HCT116 (cell line): Measurements from ENCODE around the gene SUN2. TPM values are rescaled to one million over a fixed set of nuclear protein-coding genes. Genes with fewer than 3 reads are reported as not detected.

ENCODE experiments used
- ATAC-seq: fragments of 200-7000 bp; cut with Tn5 transposase; 2 replicates; pipeline ENCODE4 v1.9.1; 2020; ENCODE audit warnings: mild to moderate bottlenecking, moderate library complexity
- BruUV-seq: library from RNA; stranded (reverse); fragments of 400-500 nt; replicated peaks from 2 replicates; lab custom pipeline; 2021; lab: Mats Ljungman, UMichigan
- CTCF ChIA-PET: fragments of 300-600 bp; sonication (Branson Sonifier 250); formaldehyde crosslinking; loops from one replicate; lab custom pipeline; 2021; ENCODE audit warnings: antibody characterized with exemption; lab: Charles Lee
- POLR2A ChIA-PET: fragments of 300-600, 350-600 bp; sonication (Branson Sonifier 250); formaldehyde crosslinking; loops from one replicate; lab custom pipeline; 2021; ENCODE audit warnings: antibody characterized with exemption; lab: Charles Lee
- RAD21 ChIA-PET, 2 experiments: fragments of 300-600 bp; sonication (Branson Sonifier 250); formaldehyde crosslinking; loops; one replicate each; lab custom pipeline; 2023; ENCODE audit warnings: low total read pairs in 2 of 2; ENCODE audit not compliant: uncharacterized antibody in 2 of 2, unreplicated experiment in 2 of 2, low non-redundant PET in 1 of 2; lab: Charles Lee
- DNase-seq: peaks from one replicate; pipeline ENCODE4 v3.0.0-alpha.2; 2010; ENCODE audit warnings: low read depth, low spot score
- H2AFZ ChIP-seq: fragments of 200-600 bp; shearing (Covaris generic), sonication (generic); 2 replicates; pipeline ENCODE4 v1.6.1; 2017; ENCODE audit warnings: low read depth, mixed run types, mixed read lengths, antibody characterized with exemption, low read length; ENCODE audit not compliant: poor library complexity, severe bottlenecking
- H3K27ac ChIP-seq: 2 replicates; pipeline ENCODE4 v1.5.1; 2012; ENCODE audit warnings: low read depth, low read length
- H3K27me3 ChIP-seq: fragments of 200-600 bp; sonication (generic); 2 replicates; pipeline ENCODE4 v1.6.1; 2016; ENCODE audit warnings: mixed run types, low read length, mixed read lengths; ENCODE audit not compliant: insufficient read depth
- H3K36me3 ChIP-seq, 2 experiments: fragments of 200-500 bp in 1 of 2; fragments of 200-600 bp in 1 of 2; sonication (Bioruptor generic) in 1 of 2; sonication (generic) in 1 of 2; 2 replicates each; pipeline versions ENCODE4 v1.5.1 to v1.6.1; 2014 to 2016; ENCODE audit warnings: low read length in 2 of 2, inconsistent platforms in 1 of 2, mixed read lengths in 1 of 2, mixed run types in 1 of 2; ENCODE audit not compliant: insufficient read depth in 2 of 2, control insufficient read depth in 1 of 2
- H3K4me1 ChIP-seq, 2 experiments: fragments of 200-600 bp in 1 of 2; sonication (generic) in 1 of 2; 2 replicates each; pipeline versions ENCODE4 v1.5.1 to v1.6.1; 2012 to 2017; ENCODE audit warnings: low read length in 2 of 2, inconsistent platforms in 1 of 2, mild to moderate bottlenecking in 1 of 2, mixed read lengths in 1 of 2, mixed run types in 1 of 2, moderate library complexity in 1 of 2; ENCODE audit not compliant: insufficient read depth in 2 of 2, control insufficient read depth in 1 of 2
- H3K4me2 ChIP-seq: fragments of 200-600 bp; sonication (generic); 2 replicates; pipeline ENCODE4 v1.6.1; 2017; ENCODE audit warnings: mixed run types, low read length, mixed read lengths
- H3K4me3 ChIP-seq, 2 experiments: fragments of 200-600 bp in 1 of 2; sonication (generic) in 1 of 2; replicated peaks in 1 of 2; 2 replicates each; pipeline ENCODE4 v1.5.1; 2011 to 2016; ENCODE audit warnings: low read length in 2 of 2, control low read depth in 1 of 2, low read depth in 1 of 2, mild to moderate bottlenecking in 1 of 2, mixed read lengths in 1 of 2, mixed run types in 1 of 2
- H3K79me2 ChIP-seq: fragments of 200-600 bp; sonication (generic); 2 replicates; pipeline ENCODE4 v1.6.1; 2017; ENCODE audit warnings: mild to moderate bottlenecking, mixed run types, low read length, moderate library complexity, mixed read lengths; ENCODE audit not compliant: insufficient read depth
- H3K9ac ChIP-seq: fragments of 200-600 bp; sonication (generic); 2 replicates; pipeline ENCODE4 v1.6.1; 2016; ENCODE audit warnings: low read length, mixed read lengths
- H3K9me2 ChIP-seq: fragments of 200-600 bp; sonication (generic), shearing (Covaris generic); 2 replicates; pipeline ENCODE4 v1.6.1; 2017; ENCODE audit warnings: mixed run types, mild to moderate bottlenecking, moderate library complexity; ENCODE audit not compliant: insufficient read depth
- H3K9me3 ChIP-seq, 2 experiments: fragments of 200-500 bp in 1 of 2; fragments of 200-600 bp in 1 of 2; sonication (Bioruptor generic) in 1 of 2; sonication (generic) in 1 of 2; 2 replicates each; pipeline ENCODE4 v1.6.1; 2014 to 2017; ENCODE audit warnings: low read length in 2 of 2, mixed read lengths in 2 of 2, inconsistent platforms in 1 of 2, low read depth in 1 of 2, mild to moderate bottlenecking in 1 of 2, mixed run types in 1 of 2, moderate library complexity in 1 of 2; ENCODE audit not compliant: control insufficient read depth in 1 of 2, insufficient read depth in 1 of 2
- H4K20me1 ChIP-seq: fragments of 200-600 bp; sonication (generic), shearing (Covaris generic); 2 replicates; pipeline ENCODE4 v1.6.1; 2017; ENCODE audit warnings: mixed run types, mild to moderate bottlenecking, moderate library complexity; ENCODE audit not compliant: insufficient read depth
- EGR1 ChIP-seq: IDR thresholded peaks from 2 replicates; pipeline ENCODE4 v1.6.1; 2012; ENCODE audit warnings: low read depth
- EZH2 ChIP-seq: fragments of 200-600 bp; sonication (generic); IDR thresholded peaks from 2 replicates; pipeline ENCODE4 v1.6.1; 2017; ENCODE audit warnings: antibody characterized with exemption, mixed run types
- EZH2phosphoT487 ChIP-seq: fragments of 200-600 bp; IDR thresholded peaks from 2 replicates; pipeline ENCODE4 v1.6.1; 2018; ENCODE audit warnings: antibody characterized with exemption, borderline replicate concordance
- FOSL1 ChIP-seq: IDR thresholded peaks from 2 replicates; pipeline ENCODE4 v1.6.1; 2012; ENCODE audit warnings: low read depth
- JUND ChIP-seq: IDR thresholded peaks from 2 replicates; pipeline ENCODE4 v1.6.1; 2012
- POLR2A ChIP-seq: IDR thresholded peaks from 2 replicates; pipeline ENCODE4 v1.7.0; 2011; ENCODE audit warnings: borderline replicate concordance; ENCODE audit not compliant: insufficient read depth, insufficient read length; ENCODE audit errors: extremely low read depth
- SP1 ChIP-seq: IDR thresholded peaks from 2 replicates; pipeline ENCODE4 v1.6.1; 2012; ENCODE audit warnings: low read depth
- TCF7L2 ChIP-seq: IDR thresholded peaks from 2 replicates; pipeline ENCODE4 v1.7.0; 2011; ENCODE audit warnings: borderline replicate concordance, inconsistent platforms; ENCODE audit not compliant: insufficient read depth, insufficient read length; ENCODE audit errors: extremely low read depth
- ZNF274 ChIP-seq: fragments of 200-500 bp; sonication (Bioruptor generic); IDR thresholded peaks from 2 replicates; pipeline ENCODE4 v1.6.1; 2014; ENCODE audit warnings: mild to moderate bottlenecking, low read depth, low read length, inconsistent platforms
- intact Hi-C: fragments of 100-400 bp; cut with micrococcal nuclease; formaldehyde crosslinking; loops from 2 replicates; pipeline ENCODE4 v1.10.0; 2022
- total RNA-seq: library from RNA; stranded (reverse); gene quantifications from one replicate; pipeline ENCODE4 v1.2.1, GENCODE V29; 2021; ENCODE audit not compliant: unreplicated experiment
- TF ChIP-seq, protein P1 (sequence below), 3 experiments: fragments of 200-600 bp in 1 of 3; sonication (generic) in 1 of 3; IDR thresholded peaks in 2 of 3; conservative IDR thresholded peaks in 1 of 3; 2 replicates each; pipeline ENCODE4 v1.5.1; 2012 to 2017; ENCODE audit warnings: low read depth in 2 of 3, low read length in 2 of 3, antibody characterized with exemption in 1 of 3, borderline replicate concordance in 1 of 3, control low read depth in 1 of 3, mild to moderate bottlenecking in 1 of 3, mixed read lengths in 1 of 3, mixed run types in 1 of 3, moderate library complexity in 1 of 3; ENCODE audit not compliant: insufficient read depth in 1 of 3
- TF ChIP-seq, protein P2 (sequence below): IDR thresholded peaks from 2 replicates; pipeline ENCODE4 v1.6.1; 2012
- TF ChIP-seq, protein P3 (sequence below): IDR thresholded peaks from 2 replicates; pipeline ENCODE4 v1.6.1; 2012

SUN2 gene
- total RNA-seq, 1 experiment from 2014 or later: 71.6 TPM

DNA sequence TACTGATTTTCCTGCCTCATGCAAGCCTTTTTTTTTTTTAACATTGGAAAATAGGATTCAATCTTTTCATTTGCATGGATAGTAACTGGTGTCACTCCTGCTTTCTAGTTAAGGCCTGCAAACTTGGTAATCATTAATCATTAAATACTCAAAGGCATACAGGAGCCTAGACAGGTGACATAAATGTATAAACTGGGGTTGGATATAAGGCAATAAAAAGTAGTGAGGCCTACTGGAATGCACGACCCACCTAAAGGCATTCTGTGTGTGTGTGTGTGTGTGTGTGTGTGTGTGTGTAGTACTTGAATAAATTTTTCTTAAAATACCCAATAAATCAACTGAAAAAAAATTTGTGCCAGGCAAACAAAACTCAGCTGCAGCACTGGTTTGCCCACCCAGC is 66.1 kb downstream of the SUN2 start:
- Histone ChIP-seq H2AFZ (no peak overlapping the region), H3K9me2 (no peaks in the 10 kb centered on the region), H3K9ac (no peak overlapping the region), H3K4me2 (no peak overlapping the region), H3K27me3 (no peaks in the 10 kb centered on the region), H3K4me1 (peaks cover 0 to under 1% of the 10 kb centered on the region in 2 experiments; a peak in 1 of 4 replicates), H3K36me3 (peaks cover 18 to 62% of the 10 kb centered on the region in 2 experiments), H3K4me3 (no peak overlapping the region), H3K27ac (no peak overlapping the region), H3K79me2 (peaks cover 71% of the 10 kb centered on the region), H3K9me3 (no peaks in the 10 kb centered on the region), H4K20me1 (0 out of 2 replicates have a peak, but pooled peaks cover 13% of the 10 kb centered on the region)
- TF ChIP-seq SP1: no peak
- TF ChIP-seq FOSL1: no peak
- TF ChIP-seq ZNF274: no peak
- TF ChIP-seq POLR2A: no peak
- TF ChIP-seq, protein P1, sequence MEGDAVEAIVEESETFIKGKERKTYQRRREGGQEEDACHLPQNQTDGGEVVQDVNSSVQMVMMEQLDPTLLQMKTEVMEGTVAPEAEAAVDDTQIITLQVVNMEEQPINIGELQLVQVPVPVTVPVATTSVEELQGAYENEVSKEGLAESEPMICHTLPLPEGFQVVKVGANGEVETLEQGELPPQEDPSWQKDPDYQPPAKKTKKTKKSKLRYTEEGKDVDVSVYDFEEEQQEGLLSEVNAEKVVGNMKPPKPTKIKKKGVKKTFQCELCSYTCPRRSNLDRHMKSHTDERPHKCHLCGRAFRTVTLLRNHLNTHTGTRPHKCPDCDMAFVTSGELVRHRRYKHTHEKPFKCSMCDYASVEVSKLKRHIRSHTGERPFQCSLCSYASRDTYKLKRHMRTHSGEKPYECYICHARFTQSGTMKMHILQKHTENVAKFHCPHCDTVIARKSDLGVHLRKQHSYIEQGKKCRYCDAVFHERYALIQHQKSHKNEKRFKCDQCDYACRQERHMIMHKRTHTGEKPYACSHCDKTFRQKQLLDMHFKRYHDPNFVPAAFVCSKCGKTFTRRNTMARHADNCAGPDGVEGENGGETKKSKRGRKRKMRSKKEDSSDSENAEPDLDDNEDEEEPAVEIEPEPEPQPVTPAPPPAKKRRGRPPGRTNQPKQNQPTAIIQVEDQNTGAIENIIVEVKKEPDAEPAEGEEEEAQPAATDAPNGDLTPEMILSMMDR (IDR thresholded peaks at IDR 0.05 in 2 of 3, conservative IDR thresholded peaks at IDR 0.05 in 1 of 3; ENCODE audit: borderline replicate concordance in 1 of 3, insufficient read depth in 1 of 3, low read depth in 2 of 3, low read length in 2 of 3): no peak
- TF ChIP-seq EGR1: no peak
- TF ChIP-seq JUND: no peak
- TF ChIP-seq TCF7L2: no peak
- TF ChIP-seq, protein P2, sequence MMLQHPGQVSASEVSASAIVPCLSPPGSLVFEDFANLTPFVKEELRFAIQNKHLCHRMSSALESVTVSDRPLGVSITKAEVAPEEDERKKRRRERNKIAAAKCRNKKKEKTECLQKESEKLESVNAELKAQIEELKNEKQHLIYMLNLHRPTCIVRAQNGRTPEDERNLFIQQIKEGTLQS: no peak
- TF ChIP-seq, protein P3, sequence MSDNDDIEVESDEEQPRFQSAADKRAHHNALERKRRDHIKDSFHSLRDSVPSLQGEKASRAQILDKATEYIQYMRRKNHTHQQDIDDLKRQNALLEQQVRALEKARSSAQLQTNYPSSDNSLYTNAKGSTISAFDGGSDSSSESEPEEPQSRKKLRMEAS: no peak
- TF ChIP-seq EZH2: no peak
- TF ChIP-seq EZH2phosphoT487: no peak
- ChIA-PET RAD21 (no interaction called here), POLR2A (no interaction called here), CTCF (interaction anchor here (0.7 to 1.5 kb wide), 2 partner anchors 8 to 57 kb away, joined by 3 read pairs; partner anchors contain the start of gene TOMM22)
- DNase-seq (no peak), ATAC-seq (no peak)
- intact Hi-C loops: no loop called here
- no TSS peak for BruUV-seq
